NCI-H2196 (cell line): ENCODE data around the gene UBE2V1.
"Not testable (repeated sequence)": the region's sequence is repeated elsewhere in the genome, so short reads cannot be mapped to it uniquely, and the experiment has no call there.

Experiments
- DNase-seq: peaks from one replicate; lab custom pipeline; 2025; ENCODE audit not compliant: unreplicated experiment; lab: John Stamatoyannopoulos, UW

The UBE2V1 gene

GRCh38 chr20:50112512-50113419 is at the start of gene UBE2V1:
UBE2V1 (minus strand) TSS chr20:50113150; CDS start chr20:50113128, 22 bp downstream.
- peak; percentile 90 for DNase-seq

- DNase-seq: not testable (repeated sequence)
These were observed 48.5 kb upstream of the UBE2V1 start for GRCh38 chr20:50161494-50161893.

GRCh38 chr20:50153500-50154377 is 40.8 kb upstream of the UBE2V1 start, which contains the start of gene PEDS1:
PEDS1 (minus strand) TSS chr20:50153723; CDS start chr20:50153637, 86 bp downstream.
- peak; percentile 95 for DNase-seq

- no peak for DNase-seq
These were observed 40.2 kb upstream of the UBE2V1 start for GRCh38 chr20:50153153-50153499.

- DNase-seq: no peak
These were observed 39.6 kb upstream of the UBE2V1 start for GRCh38 chr20:50152394-50153152.

GRCh38 chr20:50151034-50151743 is 38.2 kb upstream of the UBE2V1 start:
- DNase-seq: peak; percentile 26

GRCh38 chr20:50149481-50150254 is 36.7 kb upstream of the UBE2V1 start:
- no peak for DNase-seq

- peak; percentile 30 for DNase-seq
These were observed 34.0 kb upstream of the UBE2V1 start for GRCh38 chr20:50146732-50147662.

GRCh38 chr20:50146214-50146613 is 33.3 kb upstream of the UBE2V1 start:
- no peak for DNase-seq

- no peak for DNase-seq
These were observed 32.6 kb upstream of the UBE2V1 start for GRCh38 chr20:50145566-50145965.

GRCh38 chr20:50144362-50144761 is 31.4 kb upstream of the UBE2V1 start:
- DNase-seq: no peak

- peak; percentile 64 for DNase-seq
These were observed 29.9 kb upstream of the UBE2V1 start for GRCh38 chr20:50142812-50143211.

GRCh38 chr20:50141811-50142561 is 29.0 kb upstream of the UBE2V1 start:
- DNase-seq: no peak

- no peak for DNase-seq
These were observed 28.2 kb upstream of the UBE2V1 start for GRCh38 chr20:50141018-50141675.

- no peak for DNase-seq
These were observed 27.4 kb upstream of the UBE2V1 start for GRCh38 chr20:50140339-50140859.

GRCh38 chr20:50138479-50139393 is 25.8 kb upstream of the UBE2V1 start:
- no peak for DNase-seq
